ENCODE data around the gene ZNF32. TPM values are rescaled to one million over a fixed set of nuclear protein-coding genes. Genes with fewer than 3 reads are reported as not detected.
A peak's percentile ranks its signal among the peaks of the same experiment; 100 is the strongest.

ZNF32 gene
- total RNA-seq, 1 donor from 2014 or later, result 19.2 TPM

- H3K27me3 ChIP-seq (ENCODE audit: insufficient read depth, low read length), result no peaks in the 10 kb centered on the region
- Mint-ChIP-seq H3K4me3 (ENCODE audit: unreplicated experiment) (no peak overlapping the region), H3K9me3 (ENCODE audit: unreplicated experiment) (peaks cover 3% of the 10 kb centered on the region), H3K27me3 (ENCODE audit: low read depth, unreplicated experiment) (peaks cover 8% of the 10 kb centered on the region), H3K27ac (ENCODE audit: unreplicated experiment) (no peak overlapping the region), H3K4me1 (ENCODE audit: low read depth, unreplicated experiment) (peaks cover 12% of the 10 kb centered on the region), H3K36me3 (ENCODE audit: low read depth, unreplicated experiment) (no peaks in the 10 kb centered on the region)
- H3K9me3 ChIP-seq (ENCODE audit: insufficient read depth, low read depth, low read length), result no peaks in the 10 kb centered on the region
- H3K27ac ChIP-seq (ENCODE audit: low read depth, low read length), result no peak overlapping the region
- H4K20me1 ChIP-seq (ENCODE audit: insufficient read depth, low read length), result no peaks in the 10 kb centered on the region
- DNase-seq (ENCODE audit: low read depth) (no peak), FAIRE-seq (no peak)
- H2AFZ ChIP-seq (ENCODE audit: low read depth, low read length), result no peak overlapping the region
- TF ChIP-seq EZH2 (IDR thresholded peaks at IDR 0.05; ENCODE audit: insufficient read depth, low read length), result no peak
- no peak for TF ChIP-seq CTCF (IDR thresholded peaks at IDR 0.05; ENCODE audit: insufficient read depth, low read depth, low read length)
- H3K79me2 ChIP-seq (ENCODE audit: insufficient read depth, low read length), result no peaks in the 10 kb centered on the region
- no peak overlapping the region for H3K4me2 ChIP-seq (ENCODE audit: low read length)
- no peaks in the 10 kb centered on the region for H3K36me3 ChIP-seq (ENCODE audit: insufficient read depth, low read length)
- H3K9ac ChIP-seq (ENCODE audit: low read length), result no peak overlapping the region
- H3K4me3 ChIP-seq (ENCODE audit: insufficient read depth, low read depth, low read length), result no peak overlapping the region
- no peaks in the 10 kb centered on the region for H3K4me1 ChIP-seq (ENCODE audit: insufficient read depth, low read length)
These were observed 32.5 kb upstream of the ZNF32 start for GRCh38 chr10:43681220-43681619.

- no peak for FAIRE-seq
- Mint-ChIP-seq H3K27me3 (ENCODE audit: low read depth, unreplicated experiment) (peaks cover 5% of the 10 kb centered on the region), H3K36me3 (ENCODE audit: low read depth, unreplicated experiment) (no peaks in the 10 kb centered on the region), H3K4me3 (ENCODE audit: unreplicated experiment) (no peak overlapping the region), H3K4me1 (ENCODE audit: low read depth, unreplicated experiment) (peaks cover 12% of the 10 kb centered on the region), H3K27ac (ENCODE audit: unreplicated experiment) (no peak overlapping the region), H3K9me3 (ENCODE audit: unreplicated experiment) (peaks cover 7% of the 10 kb centered on the region)
- Histone ChIP-seq H3K79me2 (ENCODE audit: insufficient read depth, low read length) (no peaks in the 10 kb centered on the region), H3K36me3 (ENCODE audit: insufficient read depth, low read length) (no peaks in the 10 kb centered on the region), H3K27ac (ENCODE audit: low read depth, low read length) (no peak overlapping the region), H3K4me2 (ENCODE audit: low read length) (no peak overlapping the region), H3K4me1 (ENCODE audit: insufficient read depth, low read length) (no peaks in the 10 kb centered on the region), H3K27me3 (ENCODE audit: insufficient read depth, low read length) (no peaks in the 10 kb centered on the region), H2AFZ (ENCODE audit: low read depth, low read length) (no peak overlapping the region), H3K9me3 (ENCODE audit: insufficient read depth, low read depth, low read length) (peaks cover 4% of the 10 kb centered on the region), H3K4me3 (ENCODE audit: insufficient read depth, low read depth, low read length) (no peak overlapping the region), H4K20me1 (ENCODE audit: insufficient read depth, low read length) (no peaks in the 10 kb centered on the region), H3K9ac (ENCODE audit: low read length) (no peak overlapping the region)
- DNase-seq (ENCODE audit: low read depth), result peak; percentile 50
- TF ChIP-seq CTCF (IDR thresholded peaks at IDR 0.05; ENCODE audit: insufficient read depth, low read depth, low read length) (no peak), EZH2 (IDR thresholded peaks at IDR 0.05; ENCODE audit: insufficient read depth, low read length) (no peak)
These were observed 31.4 kb upstream of the ZNF32 start for GRCh38 chr10:43680035-43680434.

GRCh38 chr10:43679509-43679908 is 30.8 kb upstream of the ZNF32 start:
- Histone ChIP-seq H2AFZ (ENCODE audit: low read depth, low read length) (no peak overlapping the region), H3K27me3 (ENCODE audit: insufficient read depth, low read length) (no peaks in the 10 kb centered on the region), H3K9ac (ENCODE audit: low read length) (no peak overlapping the region), H4K20me1 (ENCODE audit: insufficient read depth, low read length) (no peaks in the 10 kb centered on the region), H3K27ac (ENCODE audit: low read depth, low read length) (no peak overlapping the region), H3K9me3 (ENCODE audit: insufficient read depth, low read depth, low read length) (peaks cover 4% of the 10 kb centered on the region), H3K4me2 (ENCODE audit: low read length) (no peak overlapping the region), H3K4me3 (ENCODE audit: insufficient read depth, low read depth, low read length) (no peak overlapping the region), H3K4me1 (ENCODE audit: insufficient read depth, low read length) (no peaks in the 10 kb centered on the region), H3K79me2 (ENCODE audit: insufficient read depth, low read length) (no peaks in the 10 kb centered on the region), H3K36me3 (ENCODE audit: insufficient read depth, low read length) (no peaks in the 10 kb centered on the region)
- peaks cover 12% of the 10 kb centered on the region for H3K4me1 Mint-ChIP-seq (ENCODE audit: low read depth, unreplicated experiment)
- TF ChIP-seq CTCF (IDR thresholded peaks at IDR 0.05; ENCODE audit: insufficient read depth, low read depth, low read length) (no peak), EZH2 (IDR thresholded peaks at IDR 0.05; ENCODE audit: insufficient read depth, low read length) (no peak)
- no peak overlapping the region for H3K27ac Mint-ChIP-seq (ENCODE audit: unreplicated experiment)
- DNase-seq (ENCODE audit: low read depth) (peak; percentile 25), FAIRE-seq (no peak)
- peaks cover 7% of the 10 kb centered on the region for H3K9me3 Mint-ChIP-seq (ENCODE audit: unreplicated experiment)
- peaks cover 5% of the 10 kb centered on the region for H3K27me3 Mint-ChIP-seq (ENCODE audit: low read depth, unreplicated experiment)
- no peak overlapping the region for H3K4me3 Mint-ChIP-seq (ENCODE audit: unreplicated experiment)
- no peaks in the 10 kb centered on the region for H3K36me3 Mint-ChIP-seq (ENCODE audit: low read depth, unreplicated experiment)

Measured in astrocyte (in vitro differentiated cells and primary cell).